Astrocyte (in vitro differentiated cells and primary cell): ENCODE measurements around the gene SMTNL2.

Experiments used
- EZH2 ChIP-seq: IDR thresholded peaks from 2 replicates; pipeline ENCODE4 v1.6.1; 2012; ENCODE audit warnings: mild to moderate bottlenecking, low read length, inconsistent platforms; ENCODE audit not compliant: insufficient read depth
- TF ChIP-seq, protein P1 (sequence below): IDR thresholded peaks from 2 replicates; pipeline ENCODE4 v1.5.1; 2011; ENCODE audit warnings: low read depth, mild to moderate bottlenecking, inconsistent platforms, low read length, moderate library complexity; ENCODE audit not compliant: insufficient read depth

DNA sequence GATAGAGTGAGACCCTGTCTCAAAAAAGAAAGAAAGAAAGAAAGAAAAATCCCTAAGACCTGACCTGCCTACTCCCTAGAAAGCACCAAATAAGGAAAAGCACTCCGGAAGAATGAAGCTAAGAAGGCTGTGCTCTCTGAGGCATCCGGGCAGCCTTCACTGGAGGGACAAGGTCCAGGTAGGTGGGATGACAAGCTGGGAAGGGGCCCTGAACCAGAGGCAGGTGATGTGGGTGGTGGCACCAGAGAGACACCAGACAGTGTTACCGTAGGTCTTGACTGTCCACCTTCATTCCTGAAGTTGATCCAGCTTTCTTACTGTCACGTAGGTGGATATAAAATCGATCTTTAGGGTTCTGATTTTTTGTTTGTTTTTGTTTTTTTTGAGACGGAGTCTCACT is 26.3 kb downstream of the SMTNL2 start:
- TF ChIP-seq, protein P1, sequence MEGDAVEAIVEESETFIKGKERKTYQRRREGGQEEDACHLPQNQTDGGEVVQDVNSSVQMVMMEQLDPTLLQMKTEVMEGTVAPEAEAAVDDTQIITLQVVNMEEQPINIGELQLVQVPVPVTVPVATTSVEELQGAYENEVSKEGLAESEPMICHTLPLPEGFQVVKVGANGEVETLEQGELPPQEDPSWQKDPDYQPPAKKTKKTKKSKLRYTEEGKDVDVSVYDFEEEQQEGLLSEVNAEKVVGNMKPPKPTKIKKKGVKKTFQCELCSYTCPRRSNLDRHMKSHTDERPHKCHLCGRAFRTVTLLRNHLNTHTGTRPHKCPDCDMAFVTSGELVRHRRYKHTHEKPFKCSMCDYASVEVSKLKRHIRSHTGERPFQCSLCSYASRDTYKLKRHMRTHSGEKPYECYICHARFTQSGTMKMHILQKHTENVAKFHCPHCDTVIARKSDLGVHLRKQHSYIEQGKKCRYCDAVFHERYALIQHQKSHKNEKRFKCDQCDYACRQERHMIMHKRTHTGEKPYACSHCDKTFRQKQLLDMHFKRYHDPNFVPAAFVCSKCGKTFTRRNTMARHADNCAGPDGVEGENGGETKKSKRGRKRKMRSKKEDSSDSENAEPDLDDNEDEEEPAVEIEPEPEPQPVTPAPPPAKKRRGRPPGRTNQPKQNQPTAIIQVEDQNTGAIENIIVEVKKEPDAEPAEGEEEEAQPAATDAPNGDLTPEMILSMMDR: no peak
- no peak for TF ChIP-seq EZH2
